ENCODE results near the gene NR3C2. TPM values are rescaled to one million over a fixed set of nuclear protein-coding genes. Genes with fewer than 3 reads are reported as not detected.

Gene NR3C2
- total and polyA plus RNA-seq, 10 of the 15 experiments (the other 5 are each of a cell fraction or from before 2014, with no cell fraction given): 0.05 to 0.11 (median 0.08) TPM; not detected in 4

DNA sequence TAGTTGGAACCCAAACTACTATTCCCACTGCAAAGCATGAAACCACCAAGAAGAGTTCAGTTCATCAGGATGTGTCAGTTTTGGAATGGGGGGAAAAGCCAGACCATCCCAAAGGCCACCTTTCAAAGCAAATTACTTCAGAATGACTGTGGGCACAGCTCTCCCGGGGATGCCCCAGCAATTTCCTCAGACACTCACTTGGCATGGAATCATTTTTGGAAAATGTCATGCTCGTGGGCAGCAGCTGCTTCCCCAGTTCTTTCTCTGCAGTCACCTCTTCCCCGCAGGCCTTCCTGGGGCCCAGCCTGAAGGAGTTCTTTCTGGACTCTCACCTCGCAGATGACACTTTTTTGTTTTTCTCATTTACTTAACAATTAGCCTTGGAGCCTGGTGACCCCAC lies 350.3 kb downstream of the NR3C2 start:
- no peak overlapping the region for H3K27ac ChIP-seq (ENCODE audit: control insufficient read depth, insufficient read depth)
- no peaks in the 10 kb centered on the region for H4K20me1 ChIP-seq (ENCODE audit: control insufficient read depth, insufficient read depth)
- intact Hi-C loops (cut with micrococcal nuclease; ENCODE audit: unreplicated experiment) (no loop called here), in situ Hi-C loops (cut with MboI) (no loop called here)
- no peak overlapping the region for H3K9ac ChIP-seq (ENCODE audit: control insufficient read depth, insufficient read depth, low read length)
- H3K4me2 ChIP-seq (ENCODE audit: control insufficient read depth, insufficient read depth): no peak overlapping the region
- H3K79me2 ChIP-seq (ENCODE audit: control insufficient read depth, insufficient read depth, low read length): no peaks in the 10 kb centered on the region
- no TSS peak for BruUV-seq (replicated peaks)
- DNase-seq (ENCODE audit: low read depth, low spot score): no peak
- POLR2A ChIA-PET: no interaction called here
- WGBS (ENCODE audit: insufficient coverage, insufficient replicate concordance, low lambda C conversion rate, missing lambda C conversion rate): 41% methylated on average over 4 of the region's 4 CpGs
- TF ChIP-seq CHD2 (IDR thresholded peaks at IDR 0.05; ENCODE audit: borderline replicate concordance, low read depth, low read length): no peak
- TF ChIP-seq SP1 (IDR thresholded peaks at IDR 0.05; ENCODE audit: low read depth, low read length): no peak
- no peak for TF ChIP-seq TARDBP (IDR thresholded peaks at IDR 0.05; ENCODE audit: borderline replicate concordance)
- TF ChIP-seq, protein P1, sequence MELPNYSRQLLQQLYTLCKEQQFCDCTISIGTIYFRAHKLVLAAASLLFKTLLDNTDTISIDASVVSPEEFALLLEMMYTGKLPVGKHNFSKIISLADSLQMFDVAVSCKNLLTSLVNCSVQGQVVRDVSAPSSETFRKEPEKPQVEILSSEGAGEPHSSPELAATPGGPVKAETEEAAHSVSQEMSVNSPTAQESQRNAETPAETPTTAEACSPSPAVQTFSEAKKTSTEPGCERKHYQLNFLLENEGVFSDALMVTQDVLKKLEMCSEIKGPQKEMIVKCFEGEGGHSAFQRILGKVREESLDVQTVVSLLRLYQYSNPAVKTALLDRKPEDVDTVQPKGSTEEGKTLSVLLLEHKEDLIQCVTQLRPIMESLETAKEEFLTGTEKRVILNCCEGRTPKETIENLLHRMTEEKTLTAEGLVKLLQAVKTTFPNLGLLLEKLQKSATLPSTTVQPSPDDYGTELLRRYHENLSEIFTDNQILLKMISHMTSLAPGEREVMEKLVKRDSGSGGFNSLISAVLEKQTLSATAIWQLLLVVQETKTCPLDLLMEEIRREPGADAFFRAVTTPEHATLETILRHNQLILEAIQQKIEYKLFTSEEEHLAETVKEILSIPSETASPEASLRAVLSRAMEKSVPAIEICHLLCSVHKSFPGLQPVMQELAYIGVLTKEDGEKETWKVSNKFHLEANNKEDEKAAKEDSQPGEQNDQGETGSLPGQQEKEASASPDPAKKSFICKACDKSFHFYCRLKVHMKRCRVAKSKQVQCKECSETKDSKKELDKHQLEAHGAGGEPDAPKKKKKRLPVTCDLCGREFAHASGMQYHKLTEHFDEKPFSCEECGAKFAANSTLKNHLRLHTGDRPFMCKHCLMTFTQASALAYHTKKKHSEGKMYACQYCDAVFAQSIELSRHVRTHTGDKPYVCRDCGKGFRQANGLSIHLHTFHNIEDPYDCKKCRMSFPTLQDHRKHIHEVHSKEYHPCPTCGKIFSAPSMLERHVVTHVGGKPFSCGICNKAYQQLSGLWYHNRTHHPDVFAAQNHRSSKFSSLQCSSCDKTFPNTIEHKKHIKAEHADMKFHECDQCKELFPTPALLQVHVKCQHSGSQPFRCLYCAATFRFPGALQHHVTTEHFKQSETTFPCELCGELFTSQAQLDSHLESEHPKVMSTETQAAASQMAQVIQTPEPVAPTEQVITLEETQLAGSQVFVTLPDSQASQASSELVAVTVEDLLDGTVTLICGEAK (IDR thresholded peaks at IDR 0.05; ENCODE audit: borderline replicate concordance): no peak
- TF ChIP-seq FOXM1 (IDR thresholded peaks at IDR 0.05; ENCODE audit: low read depth, low read length): no peak
- TF ChIP-seq IKZF1 (conservative IDR thresholded peaks at IDR 0.05): no peak
- TF ChIP-seq, protein P2, sequence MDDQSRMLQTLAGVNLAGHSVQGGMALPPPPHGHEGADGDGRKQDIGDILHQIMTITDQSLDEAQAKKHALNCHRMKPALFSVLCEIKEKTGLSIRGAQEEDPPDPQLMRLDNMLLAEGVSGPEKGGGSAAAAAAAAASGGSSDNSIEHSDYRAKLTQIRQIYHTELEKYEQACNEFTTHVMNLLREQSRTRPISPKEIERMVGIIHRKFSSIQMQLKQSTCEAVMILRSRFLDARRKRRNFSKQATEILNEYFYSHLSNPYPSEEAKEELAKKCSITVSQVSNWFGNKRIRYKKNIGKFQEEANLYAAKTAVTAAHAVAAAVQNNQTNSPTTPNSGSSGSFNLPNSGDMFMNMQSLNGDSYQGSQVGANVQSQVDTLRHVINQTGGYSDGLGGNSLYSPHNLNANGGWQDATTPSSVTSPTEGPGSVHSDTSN (IDR thresholded peaks at IDR 0.05; ENCODE audit: insufficient replicate concordance, low read depth, low read length): no peak
- TF ChIP-seq, protein P3, sequence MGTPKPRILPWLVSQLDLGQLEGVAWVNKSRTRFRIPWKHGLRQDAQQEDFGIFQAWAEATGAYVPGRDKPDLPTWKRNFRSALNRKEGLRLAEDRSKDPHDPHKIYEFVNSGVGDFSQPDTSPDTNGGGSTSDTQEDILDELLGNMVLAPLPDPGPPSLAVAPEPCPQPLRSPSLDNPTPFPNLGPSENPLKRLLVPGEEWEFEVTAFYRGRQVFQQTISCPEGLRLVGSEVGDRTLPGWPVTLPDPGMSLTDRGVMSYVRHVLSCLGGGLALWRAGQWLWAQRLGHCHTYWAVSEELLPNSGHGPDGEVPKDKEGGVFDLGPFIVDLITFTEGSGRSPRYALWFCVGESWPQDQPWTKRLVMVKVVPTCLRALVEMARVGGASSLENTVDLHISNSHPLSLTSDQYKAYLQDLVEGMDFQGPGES (IDR thresholded peaks at IDR 0.05): no peak
- no peak for TF ChIP-seq GATAD2B (conservative IDR thresholded peaks at IDR 0.05; ENCODE audit: low read depth)
- TF ChIP-seq PML (IDR thresholded peaks at IDR 0.05; ENCODE audit: low read length): no peak
- TF ChIP-seq, protein P4, sequence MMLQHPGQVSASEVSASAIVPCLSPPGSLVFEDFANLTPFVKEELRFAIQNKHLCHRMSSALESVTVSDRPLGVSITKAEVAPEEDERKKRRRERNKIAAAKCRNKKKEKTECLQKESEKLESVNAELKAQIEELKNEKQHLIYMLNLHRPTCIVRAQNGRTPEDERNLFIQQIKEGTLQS (IDR thresholded peaks at IDR 0.05; ENCODE audit: borderline replicate concordance, extremely low read depth, low read depth, low read length): no peak
- TF ChIP-seq, protein P5, sequence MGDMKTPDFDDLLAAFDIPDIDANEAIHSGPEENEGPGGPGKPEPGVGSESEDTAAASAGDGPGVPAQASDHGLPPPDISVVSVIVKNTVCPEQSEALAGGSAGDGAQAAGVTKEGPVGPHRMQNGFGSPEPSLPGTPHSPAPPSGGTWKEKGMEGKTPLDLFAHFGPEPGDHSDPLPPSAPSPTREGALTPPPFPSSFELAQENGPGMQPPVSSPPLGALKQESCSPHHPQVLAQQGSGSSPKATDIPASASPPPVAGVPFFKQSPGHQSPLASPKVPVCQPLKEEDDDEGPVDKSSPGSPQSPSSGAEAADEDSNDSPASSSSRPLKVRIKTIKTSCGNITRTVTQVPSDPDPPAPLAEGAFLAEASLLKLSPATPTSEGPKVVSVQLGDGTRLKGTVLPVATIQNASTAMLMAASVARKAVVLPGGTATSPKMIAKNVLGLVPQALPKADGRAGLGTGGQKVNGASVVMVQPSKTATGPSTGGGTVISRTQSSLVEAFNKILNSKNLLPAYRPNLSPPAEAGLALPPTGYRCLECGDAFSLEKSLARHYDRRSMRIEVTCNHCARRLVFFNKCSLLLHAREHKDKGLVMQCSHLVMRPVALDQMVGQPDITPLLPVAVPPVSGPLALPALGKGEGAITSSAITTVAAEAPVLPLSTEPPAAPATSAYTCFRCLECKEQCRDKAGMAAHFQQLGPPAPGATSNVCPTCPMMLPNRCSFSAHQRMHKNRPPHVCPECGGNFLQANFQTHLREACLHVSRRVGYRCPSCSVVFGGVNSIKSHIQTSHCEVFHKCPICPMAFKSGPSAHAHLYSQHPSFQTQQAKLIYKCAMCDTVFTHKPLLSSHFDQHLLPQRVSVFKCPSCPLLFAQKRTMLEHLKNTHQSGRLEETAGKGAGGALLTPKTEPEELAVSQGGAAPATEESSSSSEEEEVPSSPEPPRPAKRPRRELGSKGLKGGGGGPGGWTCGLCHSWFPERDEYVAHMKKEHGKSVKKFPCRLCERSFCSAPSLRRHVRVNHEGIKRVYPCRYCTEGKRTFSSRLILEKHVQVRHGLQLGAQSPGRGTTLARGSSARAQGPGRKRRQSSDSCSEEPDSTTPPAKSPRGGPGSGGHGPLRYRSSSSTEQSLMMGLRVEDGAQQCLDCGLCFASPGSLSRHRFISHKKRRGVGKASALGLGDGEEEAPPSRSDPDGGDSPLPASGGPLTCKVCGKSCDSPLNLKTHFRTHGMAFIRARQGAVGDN (IDR thresholded peaks at IDR 0.05): no peak
- TF ChIP-seq LARP7 (IDR thresholded peaks at IDR 0.05): no peak
- TF ChIP-seq CEBPB (IDR thresholded peaks at IDR 0.05; ENCODE audit: borderline replicate concordance in 1 of 2, low read depth in 2 of 2, low read length in 2 of 2): no peak
- TF ChIP-seq GABPA (IDR thresholded peaks at IDR 0.05; ENCODE audit: low read depth): no peak
- H3K4me1 ChIP-seq (ENCODE audit: control insufficient read depth, insufficient read depth, low read length): no peaks in the 10 kb centered on the region
- H3K27me3 ChIP-seq (replicated peaks in 1 of 2; ENCODE audit: control insufficient read depth in 2 of 2, insufficient read depth in 2 of 2, low read length in 1 of 2): no peaks in the 10 kb centered on the region
- FAIRE-seq: no peak
- CTCF ChIA-PET: no interaction called here
- RAD21 ChIA-PET (ENCODE audit: unreplicated experiment): no interaction called here
- SMC1A ChIA-PET (ENCODE audit: uncharacterized antibody, unreplicated experiment): no interaction called here
- no peaks in the 10 kb centered on the region for H3K9me3 ChIP-seq (replicated peaks; ENCODE audit: control insufficient read depth, insufficient read depth, low read length)
- no peak overlapping the region for H3K4me3 ChIP-seq
- H2AFZ ChIP-seq (ENCODE audit: control insufficient read depth, low read depth, low read length): no peak overlapping the region
- H3K36me3 ChIP-seq (ENCODE audit: control insufficient read depth in 2 of 2, insufficient read depth in 2 of 2, low read length in 1 of 2): no peaks in the 10 kb centered on the region
- no peak for ATAC-seq
